Transverse colon (tissue), 4 donors: Measurements from ENCODE around the gene PSPH.
"Not testable (repeated sequence)": the region's sequence is repeated elsewhere in the genome, so short reads cannot be mapped to it uniquely, and the experiment has no call there.

Source experiments
- POLR2A ChIP-seq: fragments of 450-650 bp; IDR thresholded peaks from one replicate; pipeline ENCODE4 v1.6.1; 2016; ENCODE audit warnings: antibody characterized with exemption, mild to moderate bottlenecking, moderate library complexity
- POLR2AphosphoS5 ChIP-seq, 3 donors: sonication (generic); formaldehyde crosslinking; IDR thresholded peaks; one replicate each; pipeline ENCODE4 v1.6.1; 2016; ENCODE audit warnings: antibody characterized with exemption in 3 of 3
- TF ChIP-seq, protein P1 (sequence below), 5 experiments: fragments of 200-600 bp in 3 of 5; fragments of 450-650 bp in 2 of 5; sonication (generic) in 3 of 5; IDR thresholded peaks; 1 replicate in 2 of 5; 2 replicates in 3 of 5; pipeline ENCODE4 v1.5.1; 2016 to 2017; ENCODE audit warnings: antibody characterized with exemption in 5 of 5, inconsistent platforms in 3 of 5, mild to moderate bottlenecking in 2 of 5, moderate library complexity in 1 of 5

GRCh38 chr7:56031556-56031955 lies 19.7 kb downstream of the PSPH start:
- TF ChIP-seq, protein P1, sequence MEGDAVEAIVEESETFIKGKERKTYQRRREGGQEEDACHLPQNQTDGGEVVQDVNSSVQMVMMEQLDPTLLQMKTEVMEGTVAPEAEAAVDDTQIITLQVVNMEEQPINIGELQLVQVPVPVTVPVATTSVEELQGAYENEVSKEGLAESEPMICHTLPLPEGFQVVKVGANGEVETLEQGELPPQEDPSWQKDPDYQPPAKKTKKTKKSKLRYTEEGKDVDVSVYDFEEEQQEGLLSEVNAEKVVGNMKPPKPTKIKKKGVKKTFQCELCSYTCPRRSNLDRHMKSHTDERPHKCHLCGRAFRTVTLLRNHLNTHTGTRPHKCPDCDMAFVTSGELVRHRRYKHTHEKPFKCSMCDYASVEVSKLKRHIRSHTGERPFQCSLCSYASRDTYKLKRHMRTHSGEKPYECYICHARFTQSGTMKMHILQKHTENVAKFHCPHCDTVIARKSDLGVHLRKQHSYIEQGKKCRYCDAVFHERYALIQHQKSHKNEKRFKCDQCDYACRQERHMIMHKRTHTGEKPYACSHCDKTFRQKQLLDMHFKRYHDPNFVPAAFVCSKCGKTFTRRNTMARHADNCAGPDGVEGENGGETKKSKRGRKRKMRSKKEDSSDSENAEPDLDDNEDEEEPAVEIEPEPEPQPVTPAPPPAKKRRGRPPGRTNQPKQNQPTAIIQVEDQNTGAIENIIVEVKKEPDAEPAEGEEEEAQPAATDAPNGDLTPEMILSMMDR (IDR thresholded peaks at IDR 0.05) = not testable (repeated sequence)
- not testable (repeated sequence) for TF ChIP-seq POLR2A; POLR2AphosphoS5 (IDR thresholded peaks at IDR 0.05)
